Measurements from ENCODE around the gene EPB41L4A. TPM values are rescaled to one million over a fixed set of nuclear protein-coding genes. Genes with fewer than 3 reads are reported as not detected.

The EPB41L4A gene
- total RNA-seq, 1 experiment from 2014 or later = 28.6 TPM

DNA sequence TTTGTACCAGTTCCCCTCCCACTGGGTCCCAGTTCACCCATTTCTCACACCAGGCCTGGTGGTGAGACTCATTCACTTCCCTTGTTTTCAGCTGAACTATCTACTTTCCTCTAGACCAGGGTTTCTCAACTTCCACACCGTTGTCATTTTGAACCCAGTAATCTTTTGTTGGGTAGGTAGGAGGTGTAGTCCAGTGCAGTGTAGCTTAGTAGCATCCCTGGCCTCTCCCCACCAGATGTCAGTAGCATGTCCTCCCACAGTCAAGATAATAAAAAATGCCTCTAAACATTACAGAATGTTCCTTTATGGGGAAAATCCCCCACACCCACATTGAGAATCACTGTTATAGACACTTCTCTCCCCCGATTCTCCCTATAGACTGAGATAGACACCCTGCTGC, 299.1 kb downstream of the EPB41L4A start:
- intact Hi-C loops (cut with micrococcal nuclease; ENCODE audit: unreplicated experiment) = no loop called here
- no peak for DNase-seq
- TF ChIP-seq, protein P1, sequence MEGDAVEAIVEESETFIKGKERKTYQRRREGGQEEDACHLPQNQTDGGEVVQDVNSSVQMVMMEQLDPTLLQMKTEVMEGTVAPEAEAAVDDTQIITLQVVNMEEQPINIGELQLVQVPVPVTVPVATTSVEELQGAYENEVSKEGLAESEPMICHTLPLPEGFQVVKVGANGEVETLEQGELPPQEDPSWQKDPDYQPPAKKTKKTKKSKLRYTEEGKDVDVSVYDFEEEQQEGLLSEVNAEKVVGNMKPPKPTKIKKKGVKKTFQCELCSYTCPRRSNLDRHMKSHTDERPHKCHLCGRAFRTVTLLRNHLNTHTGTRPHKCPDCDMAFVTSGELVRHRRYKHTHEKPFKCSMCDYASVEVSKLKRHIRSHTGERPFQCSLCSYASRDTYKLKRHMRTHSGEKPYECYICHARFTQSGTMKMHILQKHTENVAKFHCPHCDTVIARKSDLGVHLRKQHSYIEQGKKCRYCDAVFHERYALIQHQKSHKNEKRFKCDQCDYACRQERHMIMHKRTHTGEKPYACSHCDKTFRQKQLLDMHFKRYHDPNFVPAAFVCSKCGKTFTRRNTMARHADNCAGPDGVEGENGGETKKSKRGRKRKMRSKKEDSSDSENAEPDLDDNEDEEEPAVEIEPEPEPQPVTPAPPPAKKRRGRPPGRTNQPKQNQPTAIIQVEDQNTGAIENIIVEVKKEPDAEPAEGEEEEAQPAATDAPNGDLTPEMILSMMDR (IDR thresholded peaks at IDR 0.05; ENCODE audit: unreplicated experiment) = no peak
- no TSS peak for BruUV-seq (replicated peaks)
- Mint-ChIP-seq H3K4me3 (ENCODE audit: low read depth, unreplicated experiment) (no peak overlapping the region), H3K27me3 (ENCODE audit: unreplicated experiment) (peaks cover 14% of the 10 kb centered on the region), H3K9me3 (ENCODE audit: low read depth, unreplicated experiment) (peaks cover 2% of the 10 kb centered on the region), H3K36me3 (ENCODE audit: insufficient read depth, unreplicated experiment) (no peaks in the 10 kb centered on the region), H3K27ac (ENCODE audit: unreplicated experiment) (no peak overlapping the region), H3K4me1 (ENCODE audit: low read depth, unreplicated experiment) (no peaks in the 10 kb centered on the region)
- CTCF ChIA-PET = interaction anchor here (0.6 kb wide), 1 partner anchor 818 kb away, joined by 3 read pairs; no protein-coding TSS in a partner anchor

DNA sequence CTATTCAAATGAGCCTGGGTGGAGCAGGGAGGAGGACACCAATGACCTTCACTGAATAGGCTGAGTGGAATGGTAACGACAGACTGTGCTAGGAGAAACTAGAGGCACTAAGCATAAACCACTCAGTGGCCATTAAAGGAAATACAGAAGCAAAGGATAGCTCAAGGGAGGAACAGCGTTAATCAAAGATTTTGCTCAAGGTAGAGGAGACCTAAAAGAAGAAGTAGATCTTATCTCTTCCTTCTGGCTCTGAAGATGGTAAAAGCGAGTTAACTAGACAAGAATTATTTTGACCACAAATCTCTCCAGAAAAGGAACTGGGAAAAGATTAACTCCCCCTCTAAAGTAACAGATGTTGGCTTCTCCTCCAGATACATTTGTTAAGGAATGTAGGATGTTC, 299.6 kb downstream of the EPB41L4A start:
- Mint-ChIP-seq H3K27me3 (ENCODE audit: unreplicated experiment) (peaks cover 14% of the 10 kb centered on the region), H3K4me3 (ENCODE audit: low read depth, unreplicated experiment) (no peak overlapping the region)
- TF ChIP-seq, protein P1 (IDR thresholded peaks at IDR 0.05; ENCODE audit: unreplicated experiment) = no peak

DNA sequence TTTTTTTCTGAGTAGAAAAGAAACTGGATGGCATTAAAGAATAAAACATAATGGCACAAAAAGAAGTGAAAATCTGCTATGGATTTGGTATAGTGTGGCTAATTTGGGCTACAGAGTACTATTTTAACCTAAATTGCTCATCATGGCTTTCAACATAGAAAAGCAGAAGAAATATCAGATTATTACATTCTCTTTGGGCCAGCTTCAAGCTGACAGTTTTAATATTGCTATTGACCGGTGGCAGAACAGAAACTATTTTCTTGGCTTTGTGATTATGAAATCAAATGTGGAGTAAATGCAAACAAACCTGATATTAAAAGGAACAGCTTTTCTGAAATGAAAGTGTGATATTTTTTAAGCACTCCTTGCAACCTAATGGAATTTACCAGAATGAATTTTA, 301.5 kb downstream of the EPB41L4A start:
- peaks cover 2% of the 10 kb centered on the region for H3K9me3 Mint-ChIP-seq (ENCODE audit: low read depth, unreplicated experiment)
- no TSS peak for BruUV-seq (replicated peaks)
- no peak overlapping the region for H3K4me3 Mint-ChIP-seq (ENCODE audit: low read depth, unreplicated experiment)
- no peaks in the 10 kb centered on the region for H3K36me3 Mint-ChIP-seq (ENCODE audit: insufficient read depth, unreplicated experiment)
- intact Hi-C loops (cut with micrococcal nuclease; ENCODE audit: unreplicated experiment) = no loop called here
- no peak overlapping the region for H3K27ac Mint-ChIP-seq (ENCODE audit: unreplicated experiment)
- no peak for DNase-seq
- H3K27me3 Mint-ChIP-seq (ENCODE audit: unreplicated experiment) = peaks cover 14% of the 10 kb centered on the region
- TF ChIP-seq, protein P1 (IDR thresholded peaks at IDR 0.05; ENCODE audit: unreplicated experiment) = no peak
- CTCF ChIA-PET = no interaction called here
- no peaks in the 10 kb centered on the region for H3K4me1 Mint-ChIP-seq (ENCODE audit: low read depth, unreplicated experiment)

More for the DNA sequence above, 299.6 kb downstream of the EPB41L4A start:
- Mint-ChIP-seq H3K27ac (ENCODE audit: unreplicated experiment) (no peak overlapping the region), H3K36me3 (ENCODE audit: insufficient read depth, unreplicated experiment) (no peaks in the 10 kb centered on the region), H3K9me3 (ENCODE audit: low read depth, unreplicated experiment) (peaks cover 2% of the 10 kb centered on the region), H3K4me1 (ENCODE audit: low read depth, unreplicated experiment) (no peaks in the 10 kb centered on the region)
- DNase-seq = no peak
- BruUV-seq (replicated peaks) = no TSS peak
- CTCF ChIA-PET = no interaction called here
- intact Hi-C loops (cut with micrococcal nuclease; ENCODE audit: unreplicated experiment) = no loop called here

DNA sequence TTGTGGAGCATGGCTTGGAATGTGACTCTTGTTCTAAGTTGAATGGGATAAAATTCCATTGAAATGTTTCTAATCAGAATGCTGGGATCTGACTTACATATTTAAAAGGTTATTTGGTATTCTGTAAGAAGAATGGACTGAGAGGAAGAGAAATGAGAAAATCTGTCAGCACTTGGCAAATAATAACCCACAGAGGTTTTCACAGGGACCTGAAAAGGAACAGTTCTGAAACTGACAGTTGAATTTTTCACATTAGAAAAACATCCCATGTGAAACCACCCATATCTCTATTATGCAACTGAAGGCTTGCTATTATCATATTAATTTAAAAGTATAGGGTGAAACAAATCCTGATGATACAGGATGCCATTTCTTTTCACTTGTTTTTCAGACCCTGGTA, 302.7 kb downstream of the EPB41L4A start:
- TF ChIP-seq, protein P1 (IDR thresholded peaks at IDR 0.05; ENCODE audit: unreplicated experiment) = no peak
- Mint-ChIP-seq H3K4me3 (ENCODE audit: low read depth, unreplicated experiment) (no peak overlapping the region), H3K27ac (ENCODE audit: unreplicated experiment) (no peak overlapping the region), H3K27me3 (ENCODE audit: unreplicated experiment) (peaks cover 14% of the 10 kb centered on the region), H3K36me3 (ENCODE audit: insufficient read depth, unreplicated experiment) (no peaks in the 10 kb centered on the region), H3K4me1 (ENCODE audit: low read depth, unreplicated experiment) (no peaks in the 10 kb centered on the region), H3K9me3 (ENCODE audit: low read depth, unreplicated experiment) (peaks cover 1% of the 10 kb centered on the region)
- intact Hi-C loops (cut with micrococcal nuclease; ENCODE audit: unreplicated experiment) = no loop called here
- no peak for DNase-seq
- no TSS peak for BruUV-seq (replicated peaks)
- CTCF ChIA-PET = no interaction called here
